HCT116 (cell line): ENCODE data around the gene SPRYD4. TPM values are rescaled to one million over a fixed set of nuclear protein-coding genes. Genes with fewer than 3 reads are reported as not detected.

ENCODE experiments used
- ATAC-seq: fragments of 200-7000 bp; cut with Tn5 transposase; 2 replicates; pipeline ENCODE4 v1.9.1; 2020; ENCODE audit warnings: mild to moderate bottlenecking, moderate library complexity
- BruUV-seq: library from RNA; stranded (reverse); fragments of 400-500 nt; replicated peaks from 2 replicates; lab custom pipeline; 2021; lab: Mats Ljungman, UMichigan
- CTCF ChIA-PET: fragments of 300-600 bp; sonication (Branson Sonifier 250); formaldehyde crosslinking; loops from one replicate; lab custom pipeline; 2021; ENCODE audit warnings: antibody characterized with exemption; lab: Charles Lee
- POLR2A ChIA-PET: fragments of 300-600, 350-600 bp; sonication (Branson Sonifier 250); formaldehyde crosslinking; loops from one replicate; lab custom pipeline; 2021; ENCODE audit warnings: antibody characterized with exemption; lab: Charles Lee
- RAD21 ChIA-PET, 2 experiments: fragments of 300-600 bp; sonication (Branson Sonifier 250); formaldehyde crosslinking; loops; one replicate each; lab custom pipeline; 2023; ENCODE audit warnings: low total read pairs in 2 of 2; ENCODE audit not compliant: uncharacterized antibody in 2 of 2, unreplicated experiment in 2 of 2, low non-redundant PET in 1 of 2; lab: Charles Lee
- DNase-seq: peaks from one replicate; pipeline ENCODE4 v3.0.0-alpha.2; 2010; ENCODE audit warnings: low read depth, low spot score
- H2AFZ ChIP-seq: fragments of 200-600 bp; shearing (Covaris generic), sonication (generic); 2 replicates; pipeline ENCODE4 v1.6.1; 2017; ENCODE audit warnings: low read depth, mixed run types, mixed read lengths, antibody characterized with exemption, low read length; ENCODE audit not compliant: poor library complexity, severe bottlenecking
- H3K27ac ChIP-seq: 2 replicates; pipeline ENCODE4 v1.5.1; 2012; ENCODE audit warnings: low read depth, low read length
- H3K27me3 ChIP-seq: fragments of 200-600 bp; sonication (generic); 2 replicates; pipeline ENCODE4 v1.6.1; 2016; ENCODE audit warnings: mixed run types, low read length, mixed read lengths; ENCODE audit not compliant: insufficient read depth
- H3K36me3 ChIP-seq, 2 experiments: fragments of 200-500 bp in 1 of 2; fragments of 200-600 bp in 1 of 2; sonication (Bioruptor generic) in 1 of 2; sonication (generic) in 1 of 2; 2 replicates each; pipeline versions ENCODE4 v1.5.1 to v1.6.1; 2014 to 2016; ENCODE audit warnings: low read length in 2 of 2, inconsistent platforms in 1 of 2, mixed read lengths in 1 of 2, mixed run types in 1 of 2; ENCODE audit not compliant: insufficient read depth in 2 of 2, control insufficient read depth in 1 of 2
- H3K4me1 ChIP-seq, 2 experiments: fragments of 200-600 bp in 1 of 2; sonication (generic) in 1 of 2; 2 replicates each; pipeline versions ENCODE4 v1.5.1 to v1.6.1; 2012 to 2017; ENCODE audit warnings: low read length in 2 of 2, inconsistent platforms in 1 of 2, mild to moderate bottlenecking in 1 of 2, mixed read lengths in 1 of 2, mixed run types in 1 of 2, moderate library complexity in 1 of 2; ENCODE audit not compliant: insufficient read depth in 2 of 2, control insufficient read depth in 1 of 2
- H3K4me2 ChIP-seq: fragments of 200-600 bp; sonication (generic); 2 replicates; pipeline ENCODE4 v1.6.1; 2017; ENCODE audit warnings: mixed run types, low read length, mixed read lengths
- H3K4me3 ChIP-seq, 2 experiments: fragments of 200-600 bp in 1 of 2; sonication (generic) in 1 of 2; replicated peaks in 1 of 2; 2 replicates each; pipeline ENCODE4 v1.5.1; 2011 to 2016; ENCODE audit warnings: low read length in 2 of 2, control low read depth in 1 of 2, low read depth in 1 of 2, mild to moderate bottlenecking in 1 of 2, mixed read lengths in 1 of 2, mixed run types in 1 of 2
- H3K79me2 ChIP-seq: fragments of 200-600 bp; sonication (generic); 2 replicates; pipeline ENCODE4 v1.6.1; 2017; ENCODE audit warnings: mild to moderate bottlenecking, mixed run types, low read length, moderate library complexity, mixed read lengths; ENCODE audit not compliant: insufficient read depth
- H3K9ac ChIP-seq: fragments of 200-600 bp; sonication (generic); 2 replicates; pipeline ENCODE4 v1.6.1; 2016; ENCODE audit warnings: low read length, mixed read lengths
- H3K9me2 ChIP-seq: fragments of 200-600 bp; sonication (generic), shearing (Covaris generic); 2 replicates; pipeline ENCODE4 v1.6.1; 2017; ENCODE audit warnings: mixed run types, mild to moderate bottlenecking, moderate library complexity; ENCODE audit not compliant: insufficient read depth
- H3K9me3 ChIP-seq, 2 experiments: fragments of 200-500 bp in 1 of 2; fragments of 200-600 bp in 1 of 2; sonication (Bioruptor generic) in 1 of 2; sonication (generic) in 1 of 2; 2 replicates each; pipeline ENCODE4 v1.6.1; 2014 to 2017; ENCODE audit warnings: low read length in 2 of 2, mixed read lengths in 2 of 2, inconsistent platforms in 1 of 2, low read depth in 1 of 2, mild to moderate bottlenecking in 1 of 2, mixed run types in 1 of 2, moderate library complexity in 1 of 2; ENCODE audit not compliant: control insufficient read depth in 1 of 2, insufficient read depth in 1 of 2
- H4K20me1 ChIP-seq: fragments of 200-600 bp; sonication (generic), shearing (Covaris generic); 2 replicates; pipeline ENCODE4 v1.6.1; 2017; ENCODE audit warnings: mixed run types, mild to moderate bottlenecking, moderate library complexity; ENCODE audit not compliant: insufficient read depth
- CEBPB ChIP-seq: IDR thresholded peaks from 2 replicates; pipeline ENCODE4 v1.6.1; 2012; ENCODE audit warnings: low read depth
- RAD21 ChIP-seq: IDR thresholded peaks from 2 replicates; pipeline ENCODE4 v1.6.1; 2012; ENCODE audit warnings: low read depth, mild to moderate bottlenecking
- SIN3A ChIP-seq: IDR thresholded peaks from 2 replicates; pipeline ENCODE4 v1.6.1; 2012; ENCODE audit warnings: low read depth
- SP1 ChIP-seq: IDR thresholded peaks from 2 replicates; pipeline ENCODE4 v1.6.1; 2012; ENCODE audit warnings: low read depth
- TCF7L2 ChIP-seq: IDR thresholded peaks from 2 replicates; pipeline ENCODE4 v1.7.0; 2011; ENCODE audit warnings: borderline replicate concordance, inconsistent platforms; ENCODE audit not compliant: insufficient read depth, insufficient read length; ENCODE audit errors: extremely low read depth
- YY1 ChIP-seq: IDR thresholded peaks from 2 replicates; pipeline ENCODE4 v1.6.1; 2011; ENCODE audit warnings: low read length, low read depth, moderate library complexity, mild to moderate bottlenecking; ENCODE audit not compliant: insufficient replicate concordance; ENCODE audit errors: extremely low read depth
- intact Hi-C: fragments of 100-400 bp; cut with micrococcal nuclease; formaldehyde crosslinking; loops from 2 replicates; pipeline ENCODE4 v1.10.0; 2022
- total RNA-seq: library from RNA; stranded (reverse); gene quantifications from one replicate; pipeline ENCODE4 v1.2.1, GENCODE V29; 2021; ENCODE audit not compliant: unreplicated experiment
- TF ChIP-seq, protein P1 (sequence below), 3 experiments: fragments of 200-600 bp in 1 of 3; sonication (generic) in 1 of 3; IDR thresholded peaks in 2 of 3; conservative IDR thresholded peaks in 1 of 3; 2 replicates each; pipeline ENCODE4 v1.5.1; 2012 to 2017; ENCODE audit warnings: low read depth in 2 of 3, low read length in 2 of 3, antibody characterized with exemption in 1 of 3, borderline replicate concordance in 1 of 3, control low read depth in 1 of 3, mild to moderate bottlenecking in 1 of 3, mixed read lengths in 1 of 3, mixed run types in 1 of 3, moderate library complexity in 1 of 3; ENCODE audit not compliant: insufficient read depth in 1 of 3
- TF ChIP-seq, protein P2 (sequence below): IDR thresholded peaks from 2 replicates; pipeline ENCODE4 v1.6.1; 2012

The SPRYD4 gene
- total RNA-seq, 1 experiment from 2014 or later: 2.5 TPM

- Histone ChIP-seq H2AFZ (no peak overlapping the region), H3K27ac (no peak overlapping the region), H3K9me3 (no peaks in the 10 kb centered on the region), H3K79me2 (no peaks in the 10 kb centered on the region)
- no peak for TF ChIP-seq TCF7L2
- TF ChIP-seq RAD21: no peak
- TF ChIP-seq, protein P1, sequence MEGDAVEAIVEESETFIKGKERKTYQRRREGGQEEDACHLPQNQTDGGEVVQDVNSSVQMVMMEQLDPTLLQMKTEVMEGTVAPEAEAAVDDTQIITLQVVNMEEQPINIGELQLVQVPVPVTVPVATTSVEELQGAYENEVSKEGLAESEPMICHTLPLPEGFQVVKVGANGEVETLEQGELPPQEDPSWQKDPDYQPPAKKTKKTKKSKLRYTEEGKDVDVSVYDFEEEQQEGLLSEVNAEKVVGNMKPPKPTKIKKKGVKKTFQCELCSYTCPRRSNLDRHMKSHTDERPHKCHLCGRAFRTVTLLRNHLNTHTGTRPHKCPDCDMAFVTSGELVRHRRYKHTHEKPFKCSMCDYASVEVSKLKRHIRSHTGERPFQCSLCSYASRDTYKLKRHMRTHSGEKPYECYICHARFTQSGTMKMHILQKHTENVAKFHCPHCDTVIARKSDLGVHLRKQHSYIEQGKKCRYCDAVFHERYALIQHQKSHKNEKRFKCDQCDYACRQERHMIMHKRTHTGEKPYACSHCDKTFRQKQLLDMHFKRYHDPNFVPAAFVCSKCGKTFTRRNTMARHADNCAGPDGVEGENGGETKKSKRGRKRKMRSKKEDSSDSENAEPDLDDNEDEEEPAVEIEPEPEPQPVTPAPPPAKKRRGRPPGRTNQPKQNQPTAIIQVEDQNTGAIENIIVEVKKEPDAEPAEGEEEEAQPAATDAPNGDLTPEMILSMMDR (IDR thresholded peaks at IDR 0.05 in 2 of 3, conservative IDR thresholded peaks at IDR 0.05 in 1 of 3; ENCODE audit: borderline replicate concordance in 1 of 3, insufficient read depth in 1 of 3, low read depth in 2 of 3, low read length in 2 of 3): no peak
- no peak for TF ChIP-seq CEBPB
- TF ChIP-seq, protein P2, sequence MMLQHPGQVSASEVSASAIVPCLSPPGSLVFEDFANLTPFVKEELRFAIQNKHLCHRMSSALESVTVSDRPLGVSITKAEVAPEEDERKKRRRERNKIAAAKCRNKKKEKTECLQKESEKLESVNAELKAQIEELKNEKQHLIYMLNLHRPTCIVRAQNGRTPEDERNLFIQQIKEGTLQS: no peak
- TF ChIP-seq SIN3A: no peak
- TF ChIP-seq YY1: no peak
- no peak for TF ChIP-seq SP1
- TF ChIP-seq, all 23 proteins: peak for 0
- Histone ChIP-seq H3K4me3 (no peak overlapping the region), H3K27me3 (no peaks in the 10 kb centered on the region), H3K36me3 (peaks cover 24 to 46% of the 10 kb centered on the region in 2 experiments; a peak in 3 of 4 replicates), H3K4me2 (no peak overlapping the region), H4K20me1 (no peaks in the 10 kb centered on the region), H3K4me1 (no peaks in the 10 kb centered on the region), H3K9me2 (no peaks in the 10 kb centered on the region), H3K9ac (no peak overlapping the region)
- ChIA-PET RAD21 (no interaction called here), CTCF (no interaction called here), POLR2A (no interaction called here)
- intact Hi-C loops: no loop called here
- DNase-seq (no peak), ATAC-seq (no peak)
- no TSS peak for BruUV-seq
These were observed 42.4 kb upstream of the SPRYD4 start for GRCh38 chr12:56425940-56426438.
